GM19395 (cell line): ENCODE data around the gene NUAK1.

ENCODE experiments used
- ATAC-seq: cut with Tn5 transposase; IDR thresholded peaks from one replicate; pipeline ENCODE4 v1.9.1; 2021; ENCODE audit warnings: mild to moderate bottlenecking, moderate library complexity; ENCODE audit not compliant: unreplicated experiment

The NUAK1 gene

GRCh38 chr12:106066051-106066705 lies 72.6 kb downstream of the NUAK1 start:
- ATAC-seq = no peak

- ATAC-seq = no peak
Observed at GRCh38 chr12:106065506-106065905, 73.2 kb downstream of the NUAK1 start.

GRCh38 chr12:106064721-106065021 lies 74.1 kb downstream of the NUAK1 start:
- ATAC-seq = no peak

GRCh38 chr12:106063826-106064720 lies 74.7 kb downstream of the NUAK1 start:
- no peak for ATAC-seq

- no peak for ATAC-seq
Observed at GRCh38 chr12:106062693-106063092, 76.1 kb downstream of the NUAK1 start.

- ATAC-seq = no peak
Observed at GRCh38 chr12:106058256-106059182, 80.2 kb downstream of the NUAK1 start.

GRCh38 chr12:106054049-106054448 lies 84.7 kb downstream of the NUAK1 start:
- ATAC-seq = no peak

- no peak for ATAC-seq
Observed at GRCh38 chr12:106051853-106052531, 86.8 kb downstream of the NUAK1 start.

GRCh38 chr12:106049546-106049945 lies 89.2 kb downstream of the NUAK1 start:
- no peak for ATAC-seq

- no peak for ATAC-seq
Observed at GRCh38 chr12:106049105-106049504, 89.6 kb downstream of the NUAK1 start.

GRCh38 chr12:106048676-106049075 lies 90.1 kb downstream of the NUAK1 start:
- ATAC-seq = no peak

GRCh38 chr12:106048016-106048415 lies 90.7 kb downstream of the NUAK1 start:
- no peak for ATAC-seq

GRCh38 chr12:106046947-106047346 lies 91.8 kb downstream of the NUAK1 start:
- no peak for ATAC-seq

- no peak for ATAC-seq
Observed at GRCh38 chr12:106046301-106046846, 92.4 kb downstream of the NUAK1 start.

GRCh38 chr12:106045251-106045674 lies 93.5 kb downstream of the NUAK1 start:
- no peak for ATAC-seq

- ATAC-seq = no peak
Observed at GRCh38 chr12:106044773-106045172, 94.0 kb downstream of the NUAK1 start.

GRCh38 chr12:106042037-106042436 lies 96.7 kb downstream of the NUAK1 start:
- no peak for ATAC-seq

GRCh38 chr12:106040521-106040920 lies 98.2 kb downstream of the NUAK1 start:
- no peak for ATAC-seq

- ATAC-seq = no peak
Observed at GRCh38 chr12:106039646-106040404, 98.9 kb downstream of the NUAK1 start.

- no peak for ATAC-seq
Observed at GRCh38 chr12:106039242-106039641, 99.5 kb downstream of the NUAK1 start.
